Measurements from ENCODE around the gene VMP1. TPM values are rescaled to one million over a fixed set of nuclear protein-coding genes. Genes with fewer than 3 reads are reported as not detected.
"Not testable (repeated sequence)": the region's sequence is repeated elsewhere in the genome, so short reads cannot be mapped to it uniquely, and the experiment has no call there.

The VMP1 gene
- total and polyA plus RNA-seq, 2 of the 13 experiments (the other 11 are each of a cell fraction or from before 2014, with no cell fraction given) = 186 to 271 TPM

DNA sequence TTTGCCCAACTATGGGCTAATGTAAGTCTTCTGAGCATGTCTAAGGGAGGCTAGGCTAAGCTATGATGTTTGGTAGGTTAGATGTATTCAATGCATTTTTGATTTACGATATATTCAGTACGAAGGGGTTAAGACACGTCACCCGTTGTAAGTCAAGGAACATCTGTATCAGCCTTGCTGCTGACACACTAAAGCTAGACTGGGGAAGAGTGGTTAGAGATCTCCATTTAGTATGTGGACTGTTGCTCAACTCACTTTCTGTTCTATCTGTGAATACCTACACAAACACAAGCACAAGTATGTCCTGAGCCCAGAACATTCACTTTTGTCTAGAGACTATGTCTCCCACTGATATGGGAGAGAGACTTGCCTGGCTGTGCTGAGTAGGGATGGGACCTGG lies 71.5 kb downstream of the VMP1 start (continued):
- TF ChIP-seq RCOR2 (CRISPR knock-in tag; IDR thresholded peaks at IDR 0.05) = no peak

DNA sequence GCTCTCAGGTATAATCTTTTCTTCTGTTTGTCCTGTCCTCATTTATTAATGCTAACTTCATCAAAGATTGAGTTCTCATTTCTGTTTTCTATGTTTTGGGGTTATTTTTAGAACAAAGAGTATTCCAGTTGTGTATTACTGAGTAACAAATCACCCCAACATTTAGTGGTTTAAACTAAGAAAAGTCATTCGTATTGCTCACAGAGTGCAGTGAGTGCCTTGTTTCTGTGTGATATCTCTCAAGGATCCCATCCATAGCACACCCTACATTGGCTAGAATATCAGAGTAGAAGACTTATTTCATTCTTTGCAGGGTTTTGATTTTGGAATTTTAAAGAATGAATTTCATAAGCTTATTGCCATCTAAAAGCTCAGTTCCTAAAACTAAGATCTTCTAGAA lies 72.1 kb downstream of the VMP1 start:
- intact Hi-C loops (cut with micrococcal nuclease; ENCODE audit: unreplicated experiment) (no loop called here), in situ Hi-C loops (cut with HindIII; ENCODE audit: extremely low pct_ligation_motif_present, low pct_unique_long_range_greater_than_20kb) (no loop called here)
- POLR2A ChIA-PET = interaction anchor here (1.3 to 1.5 kb wide), 2 partner anchors 18 to 58 kb away, joined by 4 to 8 read pairs; no protein-coding TSS in a partner anchor
- DNase-seq (ENCODE audit: low spot score) = no peak
- H4K20me1 ChIP-seq (ENCODE audit: insufficient read depth, low read length) = no peaks in the 10 kb centered on the region
- no peak for TF ChIP-seq RXRA (CRISPR knock-in tag; IDR thresholded peaks at IDR 0.05)
- 0 out of 2 replicates have a peak, but pooled peaks have one; percentile 2 for TF ChIP-seq KDM4B (CRISPR knock-in tag; IDR thresholded peaks at IDR 0.05)
- no peak overlapping the region for H3K27ac ChIP-seq (ENCODE audit: extremely low read length, insufficient read depth, low read length)
- no peak overlapping the region for H3K4me2 ChIP-seq (ENCODE audit: low read depth, low read length)
- H3K4me1 ChIP-seq (ENCODE audit: insufficient read depth, low read length) = peaks cover 56% of the 10 kb centered on the region
- H3K9ac ChIP-seq (ENCODE audit: insufficient read depth, low read depth, low read length) = no peak overlapping the region
- no peaks in the 10 kb centered on the region for H3K27me3 ChIP-seq (ENCODE audit: control insufficient read depth in 1 of 2, insufficient read depth in 2 of 2, low read length in 2 of 2)
- H3K36me3 ChIP-seq (replicated peaks in 1 of 2; ENCODE audit: control insufficient read depth in 1 of 2, insufficient read depth in 2 of 2, low read length in 2 of 2) = peaks cover 6 to 36% of the 10 kb centered on the region in 2 experiments; a peak in 4 of 5 replicates
- H3K9me3 ChIP-seq (ENCODE audit: low read length) = no peaks in the 10 kb centered on the region
- 93% methylated on average over 1 of the region's 1 CpG for WGBS (ENCODE audit: low lambda C conversion rate)
- no peak for ATAC-seq
- no peak overlapping the region for H3K4me3 ChIP-seq (replicated peaks in 1 of 3; ENCODE audit: insufficient read depth in 1 of 3, low read depth in 2 of 3, low read length in 3 of 3)
- CTCF ChIA-PET (ENCODE audit: low intra/inter-chr PET ratio, low total read pairs) = no interaction called here
- H2AFZ ChIP-seq (ENCODE audit: low read length) = no peak overlapping the region
- H3K79me2 ChIP-seq (ENCODE audit: insufficient read depth, low read length) = peaks cover 8% of the 10 kb centered on the region
- FAIRE-seq = no peak
- BruUV-seq (replicated peaks) = no TSS peak

DNA sequence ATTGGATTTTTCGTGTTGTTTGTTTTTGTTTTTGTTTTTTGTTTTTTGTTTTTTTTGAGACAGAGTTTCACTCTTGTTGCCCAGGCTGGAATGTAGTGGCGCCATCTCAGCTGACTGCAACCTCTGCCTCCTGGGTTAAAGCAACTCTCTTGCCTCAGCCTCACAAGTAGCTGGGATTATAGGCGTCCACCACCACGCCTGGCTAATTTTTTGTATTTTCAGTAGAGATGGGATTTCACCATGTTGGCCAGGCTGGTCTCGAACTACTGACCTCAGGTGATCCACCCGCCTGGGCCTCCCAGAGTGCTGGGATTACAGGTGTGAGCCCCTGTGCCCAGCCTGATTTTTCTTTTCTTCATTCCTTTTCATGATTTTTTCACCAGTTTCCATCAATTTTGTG lies 73.1 kb downstream of the VMP1 start:
- 96% methylated on average over 6 of the region's 6 CpGs for WGBS (ENCODE audit: low lambda C conversion rate)
- H3K9me3 ChIP-seq (ENCODE audit: low read length); H3K4me3 ChIP-seq (replicated peaks in 1 of 3; ENCODE audit: insufficient read depth in 1 of 3, low read depth in 2 of 3, low read length in 3 of 3); in situ Hi-C loops (cut with HindIII; ENCODE audit: extremely low pct_ligation_motif_present, low pct_unique_long_range_greater_than_20kb); CTCF ChIA-PET (ENCODE audit: low intra/inter-chr PET ratio, low total read pairs); H3K27ac ChIP-seq (ENCODE audit: extremely low read length, insufficient read depth, low read length); H3K79me2 ChIP-seq (ENCODE audit: insufficient read depth, low read length); DNase-seq (ENCODE audit: low spot score); H3K9ac ChIP-seq (ENCODE audit: insufficient read depth, low read depth, low read length); ATAC-seq; H3K27me3 ChIP-seq (ENCODE audit: control insufficient read depth in 1 of 2, insufficient read depth in 2 of 2, low read length in 2 of 2); BruUV-seq (replicated peaks); intact Hi-C loops (cut with micrococcal nuclease; ENCODE audit: unreplicated experiment); FAIRE-seq; H2AFZ ChIP-seq (ENCODE audit: low read length); H4K20me1 ChIP-seq (ENCODE audit: insufficient read depth, low read length); H3K4me2 ChIP-seq (ENCODE audit: low read depth, low read length); POLR2A ChIA-PET: not testable (repeated sequence)
- Histone ChIP-seq H3K36me3 (replicated peaks in 1 of 2; ENCODE audit: control insufficient read depth in 1 of 2, insufficient read depth in 2 of 2, low read length in 2 of 2) (peaks cover 4 to 31% of the 10 kb centered on the region in 2 experiments; a peak in 4 of 5 replicates), H3K4me1 (ENCODE audit: insufficient read depth, low read length) (peaks cover 56% of the 10 kb centered on the region)
